Measurements from ENCODE around the gene IRF9.

The IRF9 gene

DNA sequence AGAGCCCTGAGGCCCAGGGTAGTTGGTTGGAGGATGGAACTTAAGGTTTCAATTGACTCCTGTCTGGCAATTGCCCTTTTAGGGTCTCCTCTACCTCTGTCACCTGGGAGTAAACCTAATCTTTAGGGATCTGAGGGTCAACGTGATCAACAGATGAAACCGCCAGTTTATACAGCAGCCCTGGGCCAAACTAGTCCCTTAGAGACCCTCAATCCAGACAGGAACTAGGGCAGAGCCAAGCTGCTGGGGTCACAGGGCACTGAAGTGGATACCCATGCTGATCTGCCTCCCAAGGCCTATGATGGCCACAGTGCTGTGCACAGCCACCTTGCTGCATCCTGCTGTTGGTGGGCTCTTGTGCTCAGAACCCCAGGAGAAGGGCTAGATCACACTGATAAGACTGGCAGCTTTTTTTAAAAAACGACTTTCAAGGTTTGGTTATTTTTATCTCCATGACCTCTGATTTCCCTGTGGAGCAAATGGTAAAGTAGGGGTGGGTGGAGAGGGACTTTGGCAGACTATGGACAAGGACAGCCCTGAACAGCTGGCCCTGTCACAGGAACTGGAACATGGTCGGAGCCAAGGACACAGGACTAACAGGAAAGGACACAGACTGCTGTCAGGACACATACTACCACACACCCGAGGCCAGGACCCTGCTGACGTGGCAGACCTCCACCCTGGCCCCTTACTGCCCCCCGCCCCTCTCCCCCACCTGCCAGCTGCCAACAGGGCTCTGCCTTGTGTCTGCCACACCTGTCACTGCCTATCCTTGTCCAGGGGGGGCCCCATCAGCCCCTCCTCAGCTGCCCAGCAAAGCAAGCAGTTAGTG, 30.1 kb upstream of the IRF9 start:
- H3K4me3 ChIP-seq (ENCODE audit: low read depth, low read length), result no peak overlapping the region
- peak; percentile 50 for DNase-seq (ENCODE audit: low read depth)

DNA sequence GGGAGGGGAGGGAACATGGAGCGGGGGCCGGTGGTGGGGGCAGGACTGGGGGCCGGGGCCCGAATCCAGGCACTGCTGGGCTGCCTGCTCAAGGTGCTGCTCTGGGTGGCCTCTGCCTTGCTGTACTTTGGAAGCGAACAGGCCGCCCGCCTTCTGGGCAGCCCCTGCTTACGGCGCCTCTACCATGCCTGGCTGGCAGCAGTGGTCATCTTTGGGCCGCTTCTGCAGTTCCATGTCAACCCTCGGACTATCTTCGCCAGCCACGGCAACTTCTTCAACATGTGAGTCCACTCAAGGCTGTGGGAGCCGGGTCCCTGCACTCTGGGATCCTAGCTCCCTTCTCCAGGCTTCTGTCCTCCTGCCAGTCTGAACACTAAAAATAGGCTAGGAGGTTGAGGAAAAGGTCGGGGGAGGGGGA, 29.5 kb upstream of the IRF9 start:
- no peak for DNase-seq (ENCODE audit: low read depth)
- peak overlapping the region; percentile 38 for H3K4me3 ChIP-seq (ENCODE audit: low read depth, low read length)

DNA sequence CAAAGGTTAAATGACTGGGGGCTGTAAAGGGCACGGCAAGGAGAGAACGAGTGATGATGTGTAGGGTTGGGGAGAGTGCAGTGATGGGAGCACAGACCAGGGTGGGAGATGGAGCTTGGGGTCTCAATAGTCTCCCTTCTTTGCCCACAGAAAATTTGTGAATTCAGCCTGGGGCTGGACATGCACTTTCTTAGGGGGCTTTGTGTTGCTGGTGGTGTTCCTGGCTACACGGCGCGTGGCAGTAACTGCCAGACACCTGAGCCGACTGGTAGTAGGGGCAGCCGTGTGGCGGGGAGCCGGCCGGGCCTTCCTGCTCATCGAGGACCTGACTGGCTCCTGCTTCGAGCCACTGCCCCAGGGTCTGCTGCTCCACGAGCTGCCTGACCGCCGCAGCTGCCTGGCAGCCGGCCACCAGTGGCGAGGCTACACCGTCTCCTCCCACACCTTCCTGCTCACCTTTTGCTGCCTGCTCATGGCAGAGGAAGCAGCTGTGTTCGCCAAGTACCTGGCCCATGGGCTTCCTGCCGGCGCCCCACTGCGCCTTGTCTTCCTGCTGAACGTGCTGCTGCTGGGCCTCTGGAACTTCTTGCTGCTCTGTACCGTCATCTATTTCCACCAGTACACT, 28.9 kb upstream of the IRF9 start:
- peak overlapping the region; percentile 38 for H3K4me3 ChIP-seq (ENCODE audit: low read depth, low read length)
- no peak for DNase-seq (ENCODE audit: low read depth)

DNA sequence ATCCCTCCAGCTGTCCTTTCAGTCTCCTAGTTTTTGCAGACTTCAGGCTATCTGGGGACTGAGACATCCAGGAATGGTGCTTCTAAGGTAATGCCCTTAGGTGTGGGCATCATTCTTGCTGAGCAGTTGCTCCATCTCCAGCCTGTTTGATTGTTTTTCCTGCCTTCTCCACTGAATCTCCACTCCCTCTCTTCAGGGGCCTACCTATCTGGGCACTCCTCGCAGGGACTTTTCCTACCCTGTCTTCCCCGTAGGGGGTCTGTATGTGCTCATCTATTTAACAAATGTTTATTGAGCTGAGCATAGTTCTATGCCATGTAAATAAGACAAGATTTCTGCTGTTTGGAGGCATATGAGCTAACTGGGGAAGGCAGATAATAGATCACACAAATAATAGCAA, 28.1 kb upstream of the IRF9 start:
- DNase-seq (ENCODE audit: low read depth), result no peak
- no peak overlapping the region for H3K4me3 ChIP-seq (ENCODE audit: low read depth, low read length)

DNA sequence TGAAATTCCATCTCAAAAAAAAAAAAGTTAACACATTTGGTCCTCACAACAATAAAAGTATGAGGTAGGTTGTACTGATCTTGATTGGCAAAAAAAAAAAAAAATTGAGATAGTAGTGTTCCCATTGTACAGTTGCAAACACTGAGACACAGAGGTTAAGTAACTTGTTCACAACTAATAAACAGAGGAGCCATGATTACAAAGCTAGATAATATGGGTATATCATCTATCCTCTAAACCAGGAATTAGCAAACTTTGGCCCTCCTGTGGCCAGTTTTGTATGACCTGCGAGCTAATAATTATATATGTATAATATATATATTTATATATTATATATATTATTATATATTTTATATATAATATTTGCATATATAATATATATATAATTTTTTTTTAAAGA, 27.3 kb upstream of the IRF9 start:
- no peak overlapping the region for H3K4me3 ChIP-seq (ENCODE audit: low read depth, low read length)
- DNase-seq (ENCODE audit: low read depth), result no peak

DNA sequence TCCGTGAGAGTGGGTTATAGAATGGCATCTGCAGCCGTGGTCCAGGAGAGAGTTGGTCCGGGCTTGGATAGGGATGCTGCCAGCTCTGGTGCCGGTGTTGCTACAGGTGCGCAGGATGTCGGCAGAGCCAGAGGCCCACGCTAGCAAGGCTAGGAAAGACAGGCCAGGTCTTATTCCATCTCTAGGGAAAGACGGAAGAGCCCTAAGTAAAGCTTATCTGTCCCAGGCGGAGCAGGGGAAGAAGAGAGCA, 25.6 kb upstream of the IRF9 start:
- DNase-seq (ENCODE audit: low read depth), result no peak
- H3K4me3 ChIP-seq (ENCODE audit: low read depth, low read length), result peak overlapping the region; percentile 85

DNA sequence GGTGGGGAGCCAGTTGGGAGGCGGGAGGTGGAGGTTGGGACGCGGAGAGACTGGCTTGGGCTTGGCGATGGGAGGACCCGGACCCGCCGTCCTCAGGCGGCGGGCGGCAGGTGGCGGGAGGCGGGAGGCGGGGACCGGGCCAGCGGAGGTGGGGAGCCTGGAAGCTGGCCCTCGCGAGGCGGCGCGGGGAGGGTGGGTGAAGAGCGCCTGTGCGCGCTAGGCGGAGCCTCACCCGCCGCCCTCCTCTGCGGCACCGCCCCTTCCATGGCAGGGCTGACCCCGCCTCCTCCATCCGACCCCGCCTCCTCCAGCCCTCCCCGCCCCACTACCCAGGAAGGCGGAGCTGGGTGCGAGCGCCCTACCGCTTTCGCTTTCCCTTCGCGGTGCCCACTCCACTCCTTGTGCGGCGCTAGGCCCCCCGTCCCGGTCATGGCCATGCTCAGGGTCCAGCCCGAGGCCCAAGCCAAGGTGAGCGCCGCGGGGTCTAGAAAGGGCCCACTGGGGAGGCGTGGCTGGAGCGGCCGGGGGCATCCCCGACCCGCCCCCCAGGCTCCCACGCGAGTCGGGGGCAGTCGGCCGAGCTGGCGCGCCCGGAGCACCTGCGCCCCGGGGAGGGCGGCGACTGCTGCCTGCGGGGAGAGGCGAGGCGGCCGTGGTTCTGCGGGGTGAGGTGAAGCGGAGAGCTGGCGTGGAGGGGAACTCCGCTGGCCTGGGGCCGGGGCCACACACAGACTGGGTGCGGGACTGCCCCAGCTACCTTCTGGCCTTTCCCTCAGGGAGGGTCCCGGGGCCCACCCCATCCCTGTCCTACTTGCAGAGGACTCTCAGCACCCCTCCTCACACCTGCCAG, 25.0 kb upstream of the IRF9 start, which contains the start of gene PSME1:
Gene PSME1, plus strand, starts transcription at position 361 of the 850 bp plus-strand sequence. Its CDS starts 69 bp downstream, at position 430.
- peak; percentile 52 for DNase-seq (ENCODE audit: low read depth)
- H3K4me3 ChIP-seq (ENCODE audit: low read depth, low read length), result peak within 1 kb of the TSS; percentile 85

DNA sequence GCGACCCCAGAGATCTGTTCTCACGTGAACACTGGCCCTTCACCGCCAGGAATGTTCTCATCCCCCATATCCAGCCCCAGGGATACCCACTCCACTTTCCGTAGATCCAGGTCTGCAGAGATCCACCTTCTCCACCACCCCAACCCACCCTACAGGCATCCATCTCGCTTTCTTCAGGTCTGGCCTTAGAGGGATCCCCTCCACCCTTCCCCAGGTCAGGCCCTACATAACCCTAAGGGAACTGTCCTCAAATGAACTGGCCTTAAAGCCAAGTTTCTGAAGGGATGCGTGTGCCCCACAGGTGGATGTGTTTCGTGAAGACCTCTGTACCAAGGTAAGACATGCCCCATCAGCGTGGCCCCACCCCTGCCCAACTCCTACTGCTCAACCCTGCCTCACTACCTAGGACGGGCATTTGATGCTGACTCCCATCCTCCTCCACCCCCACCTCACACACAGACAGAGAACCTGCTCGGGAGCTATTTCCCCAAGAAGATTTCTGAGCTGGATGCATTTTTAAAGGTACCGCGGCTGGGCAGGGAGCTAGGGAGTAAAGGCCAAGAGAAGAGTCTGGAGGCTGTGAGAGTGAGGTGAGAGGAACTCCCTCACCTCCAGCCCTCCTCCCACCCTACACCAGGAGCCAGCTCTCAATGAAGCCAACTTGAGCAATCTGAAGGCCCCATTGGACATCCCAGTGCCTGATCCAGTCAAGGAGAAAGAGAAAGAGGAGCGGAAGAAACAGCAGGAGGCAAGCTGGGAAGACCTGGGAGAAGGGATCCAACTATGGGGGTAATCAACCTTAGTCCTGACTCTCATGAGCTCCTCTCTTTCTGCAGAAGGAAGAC, 24.2 kb upstream of the IRF9 start:
- H3K4me3 ChIP-seq (ENCODE audit: low read depth, low read length), result peak overlapping the region; percentile 85
- no peak for DNase-seq (ENCODE audit: low read depth)

DNA sequence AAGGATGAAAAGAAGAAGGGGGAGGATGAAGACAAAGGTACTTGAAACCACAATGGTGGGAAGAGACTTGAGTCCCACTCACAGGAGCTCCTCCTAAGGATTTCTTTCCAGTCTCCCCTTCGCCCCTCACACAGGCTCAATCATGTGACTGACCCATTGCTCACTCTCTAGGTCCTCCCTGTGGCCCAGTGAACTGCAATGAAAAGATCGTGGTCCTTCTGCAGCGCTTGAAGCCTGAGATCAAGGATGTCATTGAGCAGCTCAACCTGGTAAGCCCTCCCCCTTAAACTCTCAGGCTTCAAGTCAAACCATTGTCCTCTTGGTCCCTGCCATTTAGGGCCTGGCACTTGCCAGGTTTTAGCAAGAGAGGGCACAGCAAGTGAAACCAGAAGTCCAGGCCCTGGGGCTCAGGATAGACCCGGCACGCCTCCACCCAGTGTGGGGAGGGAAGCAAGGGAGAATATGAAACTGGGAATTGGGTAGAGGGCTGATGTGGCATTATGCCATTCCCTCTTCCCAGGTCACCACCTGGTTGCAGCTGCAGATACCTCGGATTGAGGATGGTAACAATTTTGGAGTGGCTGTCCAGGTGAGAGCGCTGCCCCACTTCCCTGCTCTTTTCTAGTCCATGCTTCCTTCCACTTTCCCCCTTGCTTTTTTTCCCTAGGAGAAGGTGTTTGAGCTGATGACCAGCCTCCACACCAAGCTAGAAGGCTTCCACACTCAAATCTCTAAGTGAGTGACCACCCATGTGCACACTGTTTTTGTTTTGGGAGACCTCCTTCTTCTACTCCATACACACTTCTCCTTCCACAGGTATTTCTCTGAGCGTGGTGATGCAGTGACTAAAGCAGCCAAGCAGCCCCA, 23.3 kb upstream of the IRF9 start:
- DNase-seq (ENCODE audit: low read depth), result no peak
- H3K4me3 ChIP-seq (ENCODE audit: low read depth, low read length), result no peak overlapping the region

DNA sequence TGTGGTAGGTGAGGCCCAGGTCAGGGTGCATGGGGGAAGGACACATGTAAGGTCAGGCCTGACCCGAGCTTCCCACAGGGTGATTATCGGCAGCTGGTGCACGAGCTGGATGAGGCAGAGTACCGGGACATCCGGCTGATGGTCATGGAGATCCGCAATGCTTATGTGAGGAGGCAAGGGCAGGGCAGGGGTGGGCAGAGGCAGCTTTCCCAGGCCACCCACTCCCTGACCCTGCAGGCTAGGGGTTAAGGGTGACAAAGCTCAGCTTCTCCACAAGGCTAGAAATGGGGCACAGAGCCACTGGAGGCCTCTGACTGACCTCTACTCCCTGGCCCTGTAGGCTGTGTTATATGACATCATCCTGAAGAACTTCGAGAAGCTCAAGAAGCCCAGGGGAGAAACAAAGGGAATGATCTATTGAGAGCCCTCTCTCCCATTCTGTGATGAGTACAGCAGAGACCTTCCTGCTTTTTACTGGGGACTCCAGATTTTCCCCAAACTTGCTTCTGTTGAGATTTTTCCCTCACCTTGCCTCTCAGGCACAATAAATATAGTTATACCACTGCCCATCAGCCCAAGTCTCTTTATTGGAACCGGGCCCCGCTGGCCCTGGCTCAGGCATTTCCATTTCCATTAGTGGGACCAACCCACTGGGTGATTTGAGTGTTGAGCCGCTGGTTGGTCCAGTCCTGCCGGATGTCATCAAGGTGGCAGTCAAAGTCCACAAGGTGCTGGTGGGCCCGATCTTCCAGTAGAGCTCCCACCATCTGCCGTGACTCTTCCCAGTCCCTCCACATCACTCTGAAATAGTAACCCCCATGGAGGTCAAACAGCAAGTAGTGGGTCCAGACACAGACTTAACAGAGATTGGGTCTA, 22.4 kb upstream of the IRF9 start:
- no peak for DNase-seq (ENCODE audit: low read depth)
- no peak overlapping the region for H3K4me3 ChIP-seq (ENCODE audit: low read depth, low read length)

DNA sequence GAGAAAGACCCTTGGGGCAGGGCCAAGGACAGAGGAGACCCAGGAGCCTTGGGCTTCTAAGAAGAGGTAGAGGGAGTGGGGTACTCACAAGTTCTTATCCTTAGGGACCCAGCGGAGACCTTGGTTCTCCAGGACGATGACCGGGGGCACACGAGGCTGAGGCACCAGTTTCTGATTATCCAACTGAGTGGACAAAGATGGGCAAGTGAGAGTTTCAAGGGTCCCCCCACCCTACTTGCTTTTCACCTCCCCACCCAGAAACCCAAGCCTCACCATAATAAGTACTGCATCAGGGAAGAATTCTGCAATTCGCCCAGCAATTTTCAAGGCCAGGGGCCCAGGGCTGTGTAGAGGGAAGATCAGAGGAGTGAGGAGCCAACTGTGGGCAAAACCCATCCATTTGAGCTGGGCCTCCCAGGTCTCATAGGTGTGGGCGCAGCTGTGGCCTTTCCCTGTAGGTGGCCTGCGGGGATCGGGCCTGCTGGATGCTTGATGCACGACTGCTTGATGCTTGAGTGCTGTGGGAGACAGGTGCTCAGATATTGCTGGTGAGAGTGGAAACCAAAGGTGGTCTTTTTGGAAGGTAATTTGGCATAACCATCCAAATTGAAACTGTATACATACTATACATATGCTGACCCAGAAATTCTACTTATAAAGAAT, 21.7 kb upstream of the IRF9 start:
- no peak for DNase-seq (ENCODE audit: low read depth)
- H3K4me3 ChIP-seq (ENCODE audit: low read depth, low read length), result peak overlapping the region; percentile 81

DNA sequence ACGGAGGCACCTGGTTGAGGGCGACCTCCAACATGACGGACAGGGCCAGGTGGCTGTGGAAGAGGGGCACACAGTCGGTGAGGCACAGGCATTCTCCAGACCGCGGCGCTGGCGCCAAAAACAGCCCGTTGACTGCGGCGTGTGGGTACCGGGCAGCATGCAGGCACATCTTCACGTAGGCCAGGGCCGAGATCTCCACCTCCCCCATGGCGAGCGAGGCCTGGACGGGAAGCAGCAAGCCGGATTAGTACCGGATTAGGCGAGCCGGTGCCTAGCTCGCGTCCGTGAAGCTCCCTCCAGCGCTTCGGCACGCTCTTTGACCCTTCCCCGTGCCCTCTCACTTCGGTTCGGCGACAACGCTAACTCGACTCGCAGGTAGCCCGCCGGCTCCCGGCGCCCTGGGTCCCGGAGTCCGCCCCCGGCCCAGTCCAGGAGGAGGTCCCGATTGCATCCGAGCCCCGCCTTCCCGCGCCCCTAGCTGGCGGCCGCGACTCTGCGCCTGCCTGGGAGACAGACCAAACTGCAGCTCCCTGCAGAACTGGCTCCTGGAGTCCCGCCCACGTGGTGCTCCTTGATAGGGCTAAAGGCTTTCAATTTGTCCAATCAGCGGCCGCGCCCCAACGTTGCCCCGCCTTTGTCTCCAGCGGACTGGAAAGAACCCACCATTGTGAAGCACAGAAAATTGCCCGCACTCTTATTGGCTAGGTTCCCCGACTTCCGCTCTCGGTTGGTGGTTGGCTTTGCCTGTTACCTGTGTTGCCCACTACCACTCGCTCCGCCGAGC, 19.8 kb upstream of the IRF9 start, which contains the start of gene EMC9:
Gene EMC9, minus strand, starts transcription at position 495 of the 784 bp plus-strand sequence. Its CDS starts 287 bp downstream, at position 208.
- H3K4me3 ChIP-seq (ENCODE audit: low read depth, low read length), result peak within 1 kb of the TSS; percentile 81
- peak; percentile 98 for DNase-seq (ENCODE audit: low read depth)

DNA sequence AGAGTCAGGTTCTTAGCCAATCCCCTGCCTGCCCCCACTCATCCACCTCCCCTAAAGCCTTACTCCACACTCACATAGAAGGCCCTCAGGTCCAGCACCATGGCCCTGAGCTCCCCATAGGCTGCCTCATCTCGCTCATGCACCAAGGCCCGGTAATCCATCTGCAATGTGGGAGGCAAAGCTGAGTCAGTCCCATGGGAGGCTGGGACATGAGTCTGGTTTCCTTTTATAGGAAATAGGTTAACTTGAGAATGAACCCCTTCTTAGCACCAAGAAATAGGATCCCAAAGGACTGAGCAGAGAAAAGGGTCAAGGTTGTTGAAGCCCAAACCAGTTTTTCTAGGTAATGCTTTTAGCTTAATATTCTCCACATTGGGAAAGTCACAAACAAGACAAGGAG, 17.6 kb upstream of the IRF9 start:
- no peak for DNase-seq (ENCODE audit: low read depth)
- H3K4me3 ChIP-seq (ENCODE audit: low read depth, low read length), result no peak overlapping the region

DNA sequence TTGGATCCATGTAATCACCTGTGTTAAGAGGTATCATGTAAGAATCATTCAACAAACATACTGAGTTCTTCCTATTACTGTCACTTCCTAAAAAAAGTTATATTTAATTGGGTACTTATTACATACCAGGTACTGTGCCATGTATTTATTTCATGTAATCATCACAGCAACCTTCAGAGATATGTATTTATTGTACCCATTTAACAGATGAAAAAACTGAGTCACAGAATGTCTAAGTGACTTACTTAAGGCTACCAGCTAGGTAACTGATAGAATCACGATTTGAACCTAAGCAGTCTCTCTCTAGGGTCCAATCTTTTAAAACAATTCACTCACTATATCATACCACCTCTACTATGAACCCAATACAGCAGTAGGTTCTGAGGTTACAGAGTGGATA, 16.6 kb upstream of the IRF9 start:
- H3K4me3 ChIP-seq (ENCODE audit: low read depth, low read length), result no peak overlapping the region
- no peak for DNase-seq (ENCODE audit: low read depth)

DNA sequence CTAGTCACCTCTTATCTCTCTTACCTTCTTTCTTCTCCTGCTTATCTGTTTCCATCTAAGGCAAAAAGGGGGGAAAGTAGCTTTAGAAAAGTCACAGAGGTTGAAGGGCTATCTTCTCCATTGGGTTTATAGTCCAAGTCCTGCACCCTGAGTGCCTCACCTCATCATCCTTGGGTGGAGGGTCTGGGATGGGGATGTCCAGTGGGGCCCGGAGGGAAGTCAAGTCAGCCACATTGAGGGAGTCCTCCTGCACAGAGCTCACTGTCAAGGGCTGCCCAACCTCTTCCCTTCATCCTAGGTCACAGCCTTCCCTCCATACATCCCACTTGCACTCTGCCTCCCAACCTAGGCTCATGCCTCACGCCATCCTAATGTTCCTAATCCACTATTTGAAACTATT, 15.8 kb upstream of the IRF9 start:
- DNase-seq (ENCODE audit: low read depth), result no peak
- H3K4me3 ChIP-seq (ENCODE audit: low read depth, low read length), result peak overlapping the region; percentile 89

DNA sequence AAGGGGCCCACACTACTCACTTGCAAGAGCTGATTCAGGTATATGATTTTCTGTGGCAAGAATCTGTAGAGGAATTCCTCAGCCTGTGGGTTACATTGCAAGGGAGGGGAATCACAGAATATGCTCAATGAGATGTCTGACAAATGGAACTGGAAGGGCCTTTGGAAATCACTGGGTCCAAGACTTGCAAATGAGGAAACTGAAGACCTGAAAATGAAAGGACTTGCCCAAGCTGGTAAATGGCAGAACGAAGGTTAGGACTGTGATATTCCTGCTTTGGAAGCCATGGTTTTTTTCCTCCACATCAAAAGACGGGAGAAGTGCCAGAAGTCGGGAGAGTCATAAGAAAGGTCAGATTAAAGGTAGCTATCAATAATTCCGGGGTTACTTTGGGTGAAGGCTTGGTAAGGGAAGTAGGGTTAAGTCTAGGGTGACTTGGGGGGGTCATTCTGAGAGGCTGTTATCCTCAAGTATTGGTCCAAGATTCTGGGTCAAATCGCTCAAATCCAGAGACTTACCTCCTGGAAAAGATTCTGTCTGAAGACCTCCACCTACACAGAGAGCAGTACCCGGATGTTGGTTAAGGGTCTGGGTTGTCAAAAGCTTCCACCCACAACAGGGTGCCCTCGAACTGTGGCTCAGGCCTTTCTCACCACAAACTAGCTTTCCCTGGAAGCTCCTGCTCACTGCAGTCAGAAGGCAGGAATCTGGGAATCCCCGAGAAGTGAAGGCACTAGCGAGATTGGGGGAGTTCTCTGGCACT, 15.2 kb upstream of the IRF9 start:
- no peak for DNase-seq (ENCODE audit: low read depth)
- peak overlapping the region; percentile 89 for H3K4me3 ChIP-seq (ENCODE audit: low read depth, low read length)
